Osteocyte (in vitro differentiated cells): ENCODE data around the gene EGFL8. TPM values are rescaled to one million over a fixed set of nuclear protein-coding genes. Genes with fewer than 3 reads are reported as not detected.

Experiments used
- DNase-seq: peaks from one replicate; pipeline ENCODE4 v3.0.0; 2021; ENCODE audit warnings: mixed read lengths; ENCODE audit not compliant: unreplicated experiment; ENCODE audit errors: extremely low spot score
- H3K27ac Mint-ChIP-seq: one replicate; pipeline ENCODE4 v1.8.0; 2021; ENCODE audit warnings: mild to moderate bottlenecking, mixed read lengths; ENCODE audit not compliant: unreplicated experiment
- H3K27me3 Mint-ChIP-seq: one replicate; pipeline ENCODE4 v1.8.0; 2021; ENCODE audit warnings: mixed read lengths; ENCODE audit not compliant: unreplicated experiment
- H3K36me3 Mint-ChIP-seq: one replicate; pipeline ENCODE4 v1.8.0; 2021; ENCODE audit warnings: mixed read lengths; ENCODE audit not compliant: unreplicated experiment
- H3K4me1 Mint-ChIP-seq: one replicate; pipeline ENCODE4 v1.8.0; 2021; ENCODE audit warnings: mixed read lengths; ENCODE audit not compliant: unreplicated experiment
- H3K4me3 Mint-ChIP-seq: one replicate; pipeline ENCODE4 v1.8.0; 2021; ENCODE audit warnings: mild to moderate bottlenecking, moderate library complexity, mixed read lengths; ENCODE audit not compliant: unreplicated experiment
- H3K9me3 Mint-ChIP-seq: one replicate; pipeline ENCODE4 v1.8.0; 2021; ENCODE audit warnings: mixed read lengths; ENCODE audit not compliant: unreplicated experiment
- total RNA-seq: library from RNA; stranded (reverse); gene quantifications from 2 replicates; pipeline ENCODE4 v1.2.1, GENCODE V29; 2021
- TF ChIP-seq, protein P1 (sequence below): fragments of 200-600 bp; sonication (generic); IDR thresholded peaks from 2 replicates; pipeline ENCODE4 v1.5.0; 2021; ENCODE audit warnings: antibody characterized with exemption, mild to moderate bottlenecking, moderate library complexity

Gene EGFL8
- total RNA-seq, 1 donor from 2014 or later = 22.8 TPM

DNA sequence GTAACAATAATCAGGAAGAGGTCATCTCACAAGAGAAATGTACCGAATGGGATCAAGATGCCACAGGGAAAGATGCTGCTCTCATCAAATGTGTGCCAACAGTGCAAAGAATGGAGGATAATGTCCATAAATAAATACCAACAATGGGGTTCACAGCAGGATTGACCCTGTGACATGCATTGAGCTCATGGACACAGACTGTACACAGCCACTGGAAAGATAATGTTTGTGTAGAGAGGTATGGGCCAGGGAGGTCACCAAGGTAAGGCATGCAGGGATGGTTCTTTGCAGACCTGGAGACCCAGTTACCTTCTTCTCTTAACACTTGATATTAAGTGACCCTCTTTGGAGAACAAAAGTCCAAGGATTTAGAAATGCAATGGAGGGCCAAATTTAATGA is 10.0 kb downstream of the EGFL8 start:
- Mint-ChIP-seq H3K4me3 (peak overlapping the region; percentile 90), H3K27me3 (no peaks in the 10 kb centered on the region), H3K4me1 (peaks cover 43% of the 10 kb centered on the region), H3K36me3 (peaks cover 22% of the 10 kb centered on the region), H3K27ac (no peak overlapping the region), H3K9me3 (no peaks in the 10 kb centered on the region)
- TF ChIP-seq, protein P1, sequence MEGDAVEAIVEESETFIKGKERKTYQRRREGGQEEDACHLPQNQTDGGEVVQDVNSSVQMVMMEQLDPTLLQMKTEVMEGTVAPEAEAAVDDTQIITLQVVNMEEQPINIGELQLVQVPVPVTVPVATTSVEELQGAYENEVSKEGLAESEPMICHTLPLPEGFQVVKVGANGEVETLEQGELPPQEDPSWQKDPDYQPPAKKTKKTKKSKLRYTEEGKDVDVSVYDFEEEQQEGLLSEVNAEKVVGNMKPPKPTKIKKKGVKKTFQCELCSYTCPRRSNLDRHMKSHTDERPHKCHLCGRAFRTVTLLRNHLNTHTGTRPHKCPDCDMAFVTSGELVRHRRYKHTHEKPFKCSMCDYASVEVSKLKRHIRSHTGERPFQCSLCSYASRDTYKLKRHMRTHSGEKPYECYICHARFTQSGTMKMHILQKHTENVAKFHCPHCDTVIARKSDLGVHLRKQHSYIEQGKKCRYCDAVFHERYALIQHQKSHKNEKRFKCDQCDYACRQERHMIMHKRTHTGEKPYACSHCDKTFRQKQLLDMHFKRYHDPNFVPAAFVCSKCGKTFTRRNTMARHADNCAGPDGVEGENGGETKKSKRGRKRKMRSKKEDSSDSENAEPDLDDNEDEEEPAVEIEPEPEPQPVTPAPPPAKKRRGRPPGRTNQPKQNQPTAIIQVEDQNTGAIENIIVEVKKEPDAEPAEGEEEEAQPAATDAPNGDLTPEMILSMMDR = no peak
- DNase-seq = no peak

DNA sequence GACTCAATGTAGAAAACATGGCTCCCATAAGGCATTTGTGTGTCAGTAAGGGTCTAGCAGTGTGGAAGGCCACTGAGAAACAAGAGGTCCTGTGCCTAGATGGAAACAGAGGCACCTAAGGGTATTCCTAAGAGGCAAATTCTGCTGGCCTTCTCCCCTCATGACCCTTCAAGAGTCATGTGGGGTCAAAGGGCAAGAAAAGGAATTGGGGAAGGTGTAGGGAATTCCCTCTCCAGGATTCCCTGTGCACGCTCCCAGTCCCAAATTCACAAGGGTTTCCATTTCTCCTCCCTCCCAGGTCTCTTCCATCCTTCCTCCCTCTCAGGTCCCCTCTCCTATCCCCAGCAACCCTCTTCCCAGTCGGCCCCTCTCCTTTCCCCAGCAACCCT is 10.9 kb downstream of the EGFL8 start:
- no peak for DNase-seq
- Mint-ChIP-seq H3K27ac (peak overlapping the region; percentile 80), H3K4me3 (peak overlapping the region; percentile 90), H3K9me3 (no peaks in the 10 kb centered on the region), H3K4me1 (peaks cover 52% of the 10 kb centered on the region), H3K27me3 (no peaks in the 10 kb centered on the region), H3K36me3 (peaks cover 16% of the 10 kb centered on the region)
- TF ChIP-seq, protein P1 = no peak

DNA sequence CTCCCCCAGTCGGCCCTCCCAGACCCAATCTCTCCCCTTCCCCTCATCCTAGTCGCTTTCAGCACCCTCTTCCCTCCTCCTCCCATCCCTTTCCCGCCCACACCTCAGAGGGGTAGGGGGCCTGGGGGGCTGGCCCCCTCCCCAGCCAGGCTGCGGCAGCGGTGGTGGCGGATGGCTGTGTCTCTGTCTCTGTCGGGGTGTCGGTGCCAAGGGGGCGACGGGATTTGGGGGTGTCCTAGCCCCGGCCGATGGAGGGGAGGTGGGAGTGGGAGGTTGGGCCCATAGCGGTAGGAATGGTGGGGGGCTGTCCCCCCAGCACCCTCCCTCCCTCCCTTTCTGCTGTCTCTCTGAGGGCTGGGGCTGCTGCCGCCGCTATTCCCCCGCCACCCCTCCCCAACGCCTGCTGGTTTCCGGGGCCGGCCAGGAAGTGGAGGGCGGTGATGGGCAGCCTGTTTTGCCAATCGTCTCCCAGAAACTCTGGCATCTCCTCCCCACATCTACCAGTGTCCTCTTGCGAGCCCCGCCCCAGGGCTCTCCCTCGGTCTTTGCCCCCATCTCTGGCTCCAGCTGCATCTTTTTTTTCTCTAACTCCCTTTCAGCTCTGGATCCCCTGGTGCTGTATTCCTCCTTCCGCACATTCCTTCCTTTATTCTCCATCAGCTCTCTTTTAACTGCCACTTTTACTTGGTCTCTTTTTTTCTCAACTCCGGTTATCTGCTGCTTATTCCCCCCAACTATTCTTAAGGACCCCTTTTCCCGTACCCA is 11.5 kb downstream of the EGFL8 start, which contains the start of gene AGPAT1:
AGPAT1 (minus strand) TSS at position 374 of the 765 bp plus-strand sequence. CDS start 4,588 bp downstream, outside the sequence.
- H3K36me3 Mint-ChIP-seq = peaks cover 15% of the 10 kb centered on the region
- no peaks in the 10 kb centered on the region for H3K9me3 Mint-ChIP-seq
- peak within 1 kb of the TSS; percentile 90 for H3K4me3 Mint-ChIP-seq
- H3K27ac Mint-ChIP-seq = peak within 1 kb of the TSS; percentile 100
- TF ChIP-seq, protein P1 = no peak
- no peaks in the 10 kb centered on the region for H3K27me3 Mint-ChIP-seq
- H3K4me1 Mint-ChIP-seq = peaks cover 52% of the 10 kb centered on the region
- peak; percentile 98 for DNase-seq

DNA sequence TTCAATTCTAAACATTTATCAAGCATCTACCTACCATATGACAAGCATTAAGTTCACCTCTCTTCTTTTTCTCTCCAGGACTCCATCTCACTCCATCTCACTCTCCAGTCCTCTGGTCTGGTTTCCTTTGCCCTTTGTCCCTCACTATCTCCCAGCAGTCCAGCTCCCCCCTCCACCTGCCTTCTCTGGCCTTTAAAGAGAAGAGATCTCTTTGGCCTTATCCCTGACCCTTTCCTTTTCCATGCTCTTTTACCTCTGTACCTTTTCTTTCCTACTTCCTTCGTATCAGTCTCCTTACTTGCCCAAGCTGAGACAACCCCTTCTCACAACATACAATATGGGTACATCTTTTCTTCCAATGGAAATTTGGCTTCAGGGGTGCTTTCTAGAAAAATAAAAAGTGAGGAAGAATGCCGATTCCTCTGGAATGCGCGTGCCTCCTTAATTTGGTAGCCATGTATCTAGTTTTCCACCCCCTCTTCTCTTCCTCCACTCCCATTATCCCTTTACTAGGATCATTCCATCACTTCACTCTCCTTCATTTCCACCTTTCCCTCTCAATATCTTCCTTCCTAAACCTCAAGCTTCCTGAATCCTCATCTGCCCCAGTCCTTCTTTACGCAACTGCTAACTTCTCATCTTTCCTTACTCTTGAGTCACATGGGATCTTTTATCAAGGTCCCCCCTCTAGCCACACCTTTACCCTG is 12.2 kb downstream of the EGFL8 start:
- no peak for DNase-seq
- peak overlapping the region; percentile 100 for H3K27ac Mint-ChIP-seq
- H3K4me1 Mint-ChIP-seq = peaks cover 52% of the 10 kb centered on the region
- TF ChIP-seq, protein P1 = no peak
- H3K36me3 Mint-ChIP-seq = peaks cover 17% of the 10 kb centered on the region
- no peaks in the 10 kb centered on the region for H3K9me3 Mint-ChIP-seq
- H3K4me3 Mint-ChIP-seq = peak overlapping the region; percentile 90
- no peaks in the 10 kb centered on the region for H3K27me3 Mint-ChIP-seq

DNA sequence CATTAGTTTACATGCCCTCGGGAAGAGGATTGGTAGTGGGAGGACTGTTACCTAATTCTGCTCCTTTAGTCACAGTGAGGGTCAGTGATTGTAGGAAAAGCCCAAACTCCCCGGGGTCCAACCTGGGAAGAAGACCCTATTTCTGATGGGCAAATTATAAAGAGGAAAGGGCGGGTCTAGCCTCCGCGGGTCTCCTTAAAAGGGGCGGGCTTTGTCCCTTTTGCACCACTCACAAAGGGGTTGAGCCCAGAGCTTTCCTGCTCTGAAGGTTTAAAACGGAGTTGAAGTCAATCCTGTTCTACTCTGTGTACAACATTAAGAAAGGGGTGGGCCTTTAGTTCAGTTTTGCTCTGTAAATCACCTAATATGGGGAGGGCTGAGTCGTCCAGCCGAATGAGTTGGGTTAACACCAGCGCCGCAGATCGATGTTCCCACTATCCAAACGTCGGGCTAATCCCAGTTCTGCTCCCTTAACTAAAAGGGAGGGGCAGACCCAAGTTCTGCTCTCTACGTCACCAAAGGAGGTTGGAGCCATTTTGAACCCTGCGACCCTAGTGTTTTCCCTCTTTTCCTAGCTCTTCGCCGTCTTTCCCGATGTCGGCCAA is 12.9 kb downstream of the EGFL8 start:
- TF ChIP-seq, protein P1 = no peak
- peak overlapping the region; percentile 100 for H3K27ac Mint-ChIP-seq
- H3K4me1 Mint-ChIP-seq = peaks cover 52% of the 10 kb centered on the region
- H3K27me3 Mint-ChIP-seq = no peaks in the 10 kb centered on the region
- DNase-seq = no peak
- peaks cover 17% of the 10 kb centered on the region for H3K36me3 Mint-ChIP-seq
- H3K9me3 Mint-ChIP-seq = no peaks in the 10 kb centered on the region
- H3K4me3 Mint-ChIP-seq = peak overlapping the region; percentile 90
